ENCODE data around the gene RPL10. TPM values are rescaled to one million over a fixed set of nuclear protein-coding genes. Genes with fewer than 3 reads are reported as not detected.

The RPL10 gene
- total RNA-seq, 2 donors from 2014 or later: 2,142 to 2,551 TPM

DNA sequence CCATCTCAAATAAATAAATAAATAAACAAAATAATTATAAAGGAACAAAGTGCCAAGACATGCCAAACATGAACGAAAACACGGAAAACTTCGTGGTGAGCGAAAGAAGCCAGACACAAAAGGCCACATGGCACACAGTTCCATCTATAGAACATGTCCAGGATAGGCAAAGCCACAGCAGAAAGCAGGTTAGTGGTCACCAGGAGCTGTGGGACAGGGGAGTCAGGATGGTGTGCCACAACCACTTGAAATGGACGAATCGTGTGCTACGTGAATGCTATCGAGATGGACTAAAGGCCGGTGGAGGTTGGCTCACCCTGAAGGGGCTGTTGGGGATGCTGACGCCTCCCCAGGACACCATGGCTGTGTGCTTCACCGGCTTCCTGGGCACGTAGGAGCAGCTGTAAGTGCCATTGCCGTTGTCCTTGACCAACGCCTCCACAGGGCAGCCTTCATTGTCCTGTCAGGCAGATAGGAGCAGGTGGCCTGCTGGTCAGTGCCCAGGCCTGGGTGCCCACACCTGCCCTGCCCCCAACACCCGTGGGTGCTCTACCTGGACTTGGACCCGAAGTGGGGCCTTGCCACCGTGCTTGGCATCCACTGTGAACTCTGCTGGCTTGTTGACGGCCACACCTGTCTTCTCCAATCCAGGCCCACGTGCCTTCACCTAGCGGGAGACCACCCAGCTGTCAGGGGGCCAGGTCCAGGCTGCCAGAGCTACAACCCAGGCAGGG is 34.3 kb upstream of the RPL10 start:
- H3K27ac ChIP-seq (ENCODE audit: low read depth, low read length): no peak overlapping the region
- no peaks in the 10 kb centered on the region for H3K4me1 ChIP-seq (ENCODE audit: control insufficient read depth, insufficient read depth, low read length)
- DNase-seq: no peak
- Mint-ChIP-seq H3K27me3 (ENCODE audit: insufficient read depth) (no peaks in the 10 kb centered on the region), H3K4me3 (no peak overlapping the region), H3K36me3 (ENCODE audit: low read depth) (peaks cover 48% of the 10 kb centered on the region), H3K9me3 (peaks cover 56% of the 10 kb centered on the region), H3K4me1 (no peaks in the 10 kb centered on the region), H3K27ac (no peak overlapping the region)
- H3K9ac ChIP-seq (ENCODE audit: extremely low read depth, low read length, poor library complexity, severe bottlenecking): no peak overlapping the region
- no peaks in the 10 kb centered on the region for H3K9me3 ChIP-seq (ENCODE audit: control insufficient read depth, low read length)
- H3K27me3 ChIP-seq (ENCODE audit: control insufficient read depth, insufficient read depth, low read length, poor library complexity, severe bottlenecking): no peaks in the 10 kb centered on the region
- H3K36me3 ChIP-seq (ENCODE audit: control insufficient read depth, insufficient read depth, low read length): peaks cover 70% of the 10 kb centered on the region
- 96 to 100% methylated on average over 6 to 20 of the region's 20 CpGs for WGBS, 2 experiments (ENCODE audit: insufficient coverage in 1 of 2, insufficient read length in 1 of 2)
- TF ChIP-seq, protein P1, sequence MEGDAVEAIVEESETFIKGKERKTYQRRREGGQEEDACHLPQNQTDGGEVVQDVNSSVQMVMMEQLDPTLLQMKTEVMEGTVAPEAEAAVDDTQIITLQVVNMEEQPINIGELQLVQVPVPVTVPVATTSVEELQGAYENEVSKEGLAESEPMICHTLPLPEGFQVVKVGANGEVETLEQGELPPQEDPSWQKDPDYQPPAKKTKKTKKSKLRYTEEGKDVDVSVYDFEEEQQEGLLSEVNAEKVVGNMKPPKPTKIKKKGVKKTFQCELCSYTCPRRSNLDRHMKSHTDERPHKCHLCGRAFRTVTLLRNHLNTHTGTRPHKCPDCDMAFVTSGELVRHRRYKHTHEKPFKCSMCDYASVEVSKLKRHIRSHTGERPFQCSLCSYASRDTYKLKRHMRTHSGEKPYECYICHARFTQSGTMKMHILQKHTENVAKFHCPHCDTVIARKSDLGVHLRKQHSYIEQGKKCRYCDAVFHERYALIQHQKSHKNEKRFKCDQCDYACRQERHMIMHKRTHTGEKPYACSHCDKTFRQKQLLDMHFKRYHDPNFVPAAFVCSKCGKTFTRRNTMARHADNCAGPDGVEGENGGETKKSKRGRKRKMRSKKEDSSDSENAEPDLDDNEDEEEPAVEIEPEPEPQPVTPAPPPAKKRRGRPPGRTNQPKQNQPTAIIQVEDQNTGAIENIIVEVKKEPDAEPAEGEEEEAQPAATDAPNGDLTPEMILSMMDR (conservative IDR thresholded peaks at IDR 0.05): no peak
- no peak overlapping the region for H3K4me3 ChIP-seq (ENCODE audit: low read length)

- Histone ChIP-seq H3K36me3 (ENCODE audit: control insufficient read depth, insufficient read depth, low read length) (peaks cover 72% of the 10 kb centered on the region), H3K4me3 (ENCODE audit: low read length) (no peak overlapping the region), H3K27ac (ENCODE audit: low read depth, low read length) (no peak overlapping the region), H3K4me1 (ENCODE audit: control insufficient read depth, insufficient read depth, low read length) (no peaks in the 10 kb centered on the region), H3K9me3 (ENCODE audit: control insufficient read depth, low read length) (no peaks in the 10 kb centered on the region), H3K9ac (ENCODE audit: extremely low read depth, low read length, poor library complexity, severe bottlenecking) (no peak overlapping the region), H3K27me3 (ENCODE audit: control insufficient read depth, insufficient read depth, low read length, poor library complexity, severe bottlenecking) (no peaks in the 10 kb centered on the region)
- TF ChIP-seq, protein P1 (conservative IDR thresholded peaks at IDR 0.05): no peak
- Mint-ChIP-seq H3K27ac (no peak overlapping the region), H3K4me1 (no peaks in the 10 kb centered on the region), H3K4me3 (no peak overlapping the region), H3K27me3 (ENCODE audit: insufficient read depth) (no peaks in the 10 kb centered on the region), H3K36me3 (ENCODE audit: low read depth) (peaks cover 49% of the 10 kb centered on the region), H3K9me3 (peaks cover 58% of the 10 kb centered on the region)
- DNase-seq: no peak
- 95 to 96% methylated on average over 4 to 20 of the region's 20 CpGs for WGBS, 2 experiments (ENCODE audit: insufficient coverage in 1 of 2, insufficient read length in 1 of 2)
Measured at GRCh38 chrX:154365052-154365600, 33.1 kb upstream of the RPL10 start.

GRCh38 chrX:154365997-154366665 is 32.0 kb upstream of the RPL10 start:
- no peak overlapping the region for H3K27ac Mint-ChIP-seq
- Histone ChIP-seq H3K4me3 (ENCODE audit: low read length) (no peak overlapping the region), H3K4me1 (ENCODE audit: control insufficient read depth, insufficient read depth, low read length) (no peaks in the 10 kb centered on the region), H3K9me3 (ENCODE audit: control insufficient read depth, low read length) (no peaks in the 10 kb centered on the region), H3K36me3 (ENCODE audit: control insufficient read depth, insufficient read depth, low read length) (peaks cover 75% of the 10 kb centered on the region), H3K9ac (ENCODE audit: extremely low read depth, low read length, poor library complexity, severe bottlenecking) (no peak overlapping the region), H3K27me3 (ENCODE audit: control insufficient read depth, insufficient read depth, low read length, poor library complexity, severe bottlenecking) (no peaks in the 10 kb centered on the region), H3K27ac (ENCODE audit: low read depth, low read length) (no peak overlapping the region)
- peaks cover 54% of the 10 kb centered on the region for H3K9me3 Mint-ChIP-seq
- no peaks in the 10 kb centered on the region for H3K27me3 Mint-ChIP-seq (ENCODE audit: insufficient read depth)
- no peak overlapping the region for H3K4me3 Mint-ChIP-seq
- TF ChIP-seq, protein P1 (conservative IDR thresholded peaks at IDR 0.05): no peak
- H3K36me3 Mint-ChIP-seq (ENCODE audit: low read depth): peaks cover 44% of the 10 kb centered on the region
- WGBS, 2 experiments (ENCODE audit: insufficient coverage in 1 of 2, insufficient read length in 1 of 2): 96 to 98% methylated on average over 8 to 32 of the region's 32 CpGs
- no peaks in the 10 kb centered on the region for H3K4me1 Mint-ChIP-seq
- no peak for DNase-seq
